GM12801 (cell line): ENCODE data around the gene ILRUN.

Experiments used
- CTCF ChIP-seq: IDR thresholded peaks from one replicate; pipeline ENCODE4 v1.5.1; 2011; ENCODE audit warnings: control low read depth; ENCODE audit not compliant: insufficient read length; ENCODE audit errors: extremely low read depth

Gene ILRUN

GRCh38 chr6:34696739-34697543 is at the start of gene ILRUN:
Gene ILRUN, minus strand, starts transcription at chr6:34696767. Its CDS starts 164 bp downstream, at chr6:34696603.
- TF ChIP-seq CTCF: no peak

DNA sequence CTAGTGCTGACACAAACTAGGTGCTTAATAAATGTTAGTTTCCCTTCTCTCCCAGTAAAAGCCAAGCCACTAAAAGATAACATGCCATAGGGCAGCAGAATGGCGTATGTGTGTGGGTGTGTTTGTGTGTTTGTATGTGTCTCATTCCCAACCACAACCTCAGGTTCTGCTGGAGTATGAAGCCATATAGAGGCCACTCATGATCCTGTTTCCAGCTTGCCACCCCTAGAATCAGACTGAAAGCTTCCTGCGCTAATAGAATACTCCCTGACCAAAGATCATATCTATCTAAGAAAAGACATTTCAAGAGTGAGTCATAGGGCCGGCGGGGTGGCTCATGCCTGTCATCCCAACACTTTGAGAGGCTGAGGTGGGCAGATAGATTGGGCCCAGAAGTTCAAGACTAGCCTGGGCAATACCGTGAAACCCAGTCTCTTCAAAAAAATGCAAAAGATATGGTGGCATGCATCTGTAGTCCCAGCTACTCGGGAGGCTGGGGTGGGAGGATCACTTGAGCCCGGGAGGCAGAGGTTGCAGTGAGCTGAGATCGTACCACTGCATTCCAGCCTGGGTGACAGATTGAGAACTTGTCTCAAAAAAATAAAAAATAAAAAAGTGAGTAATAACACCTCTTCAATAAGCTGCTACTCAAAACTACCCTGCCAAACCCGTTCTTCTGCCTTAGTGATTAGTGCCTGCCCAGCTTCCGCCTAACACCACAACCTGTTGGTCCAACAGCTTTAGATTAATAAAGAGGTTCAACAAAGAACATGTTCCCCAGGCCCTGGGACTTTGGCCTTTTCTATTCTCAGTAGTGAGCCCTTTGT is 48.9 kb upstream of the ILRUN start:
- no peak for TF ChIP-seq CTCF

DNA sequence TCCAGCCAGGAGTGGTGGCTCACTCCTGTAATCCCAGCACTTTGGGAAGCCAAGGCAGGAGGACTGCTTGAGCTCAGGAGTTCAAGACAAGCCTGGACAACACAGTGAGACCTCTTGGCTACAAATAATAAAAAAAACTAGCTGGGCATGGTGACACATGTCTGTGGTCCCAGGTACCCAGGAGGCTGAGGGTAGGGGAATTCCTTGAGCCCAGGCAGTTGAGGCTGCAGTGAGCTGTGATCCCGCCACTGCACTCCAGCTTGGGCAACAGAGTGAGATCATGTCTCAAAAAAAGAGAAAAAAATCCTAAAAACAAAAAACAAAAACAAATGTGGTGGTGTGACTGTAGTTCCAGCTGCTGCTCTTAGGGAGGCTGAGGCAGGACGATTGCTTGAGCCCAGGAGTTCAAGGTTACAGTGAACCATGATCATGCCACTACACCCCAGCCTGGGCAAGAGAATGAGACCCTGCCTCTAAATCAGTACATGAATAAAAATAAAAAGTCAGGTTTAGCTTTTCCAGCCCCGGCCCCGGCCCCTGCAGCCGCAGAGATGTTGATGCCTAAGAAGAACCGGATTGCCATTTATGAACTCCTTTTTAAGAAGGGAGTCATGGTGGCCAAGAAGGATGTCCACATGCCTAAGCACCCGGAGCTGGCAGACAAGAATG is 47.2 kb upstream of the ILRUN start:
- TF ChIP-seq CTCF: no peak

GRCh38 chr6:34742094-34742493 is 45.5 kb upstream of the ILRUN start:
- no peak for TF ChIP-seq CTCF

DNA sequence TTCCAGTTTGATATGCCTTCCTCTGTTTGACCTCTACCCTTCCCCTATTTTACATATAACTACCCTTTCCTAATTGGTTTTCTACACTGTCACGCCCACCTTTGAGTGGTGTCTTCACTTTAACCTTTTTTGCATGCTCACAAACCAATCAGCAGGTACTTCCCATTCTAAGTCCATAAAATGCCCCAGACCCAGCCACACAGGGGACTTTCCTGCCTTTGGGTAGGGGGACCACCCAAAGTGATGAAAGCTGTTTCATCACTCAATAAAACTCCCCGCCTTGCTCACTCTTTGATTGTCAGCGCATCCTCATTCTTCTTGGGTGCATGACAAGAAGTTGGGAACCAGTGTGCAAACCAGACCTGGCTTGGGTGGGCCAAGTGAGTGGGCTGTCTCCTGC is 40.3 kb upstream of the ILRUN start:
- no peak for TF ChIP-seq CTCF

DNA sequence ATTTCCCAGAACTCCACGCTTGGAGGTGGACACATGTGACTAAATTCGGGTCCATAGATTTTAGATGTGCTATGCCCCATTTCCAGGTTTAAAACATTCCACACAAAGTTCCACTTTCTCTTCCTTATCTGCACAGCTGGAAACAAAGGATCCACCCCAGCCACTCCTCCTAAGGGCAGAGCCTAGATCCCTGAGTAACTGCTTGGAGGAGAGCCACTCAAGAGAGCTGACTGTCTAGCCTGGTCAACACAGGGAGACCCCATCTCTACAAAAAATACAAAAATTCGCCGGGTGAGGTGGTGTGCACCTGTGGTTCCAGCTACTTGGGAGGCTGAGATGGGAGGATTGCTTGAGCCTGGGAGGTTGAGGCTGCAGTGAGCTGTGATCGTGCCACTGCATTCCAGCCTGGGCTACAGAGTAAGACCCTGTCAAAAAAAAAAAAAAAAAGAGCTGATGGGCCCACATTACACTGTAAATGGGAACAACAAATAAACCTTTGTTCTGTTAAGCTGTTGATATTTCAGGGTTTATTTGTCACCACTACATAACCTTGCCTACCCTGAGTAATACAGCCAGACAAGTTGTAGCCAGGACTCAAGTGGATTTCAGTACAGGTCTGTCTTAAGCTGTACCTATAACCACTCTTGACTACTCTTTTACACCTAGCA is 35.0 kb upstream of the ILRUN start:
- no peak for TF ChIP-seq CTCF
